GM19463 (cell line): ENCODE results near the gene F2RL3.

Experiments used
- ATAC-seq: cut with Tn5 transposase; IDR thresholded peaks from one replicate; pipeline ENCODE4 v1.9.1; 2021; ENCODE audit warnings: mild to moderate bottlenecking, moderate library complexity; ENCODE audit not compliant: unreplicated experiment

F2RL3 gene

GRCh38 chr19:16888629-16889365 lies at the start of gene F2RL3:
Gene F2RL3 (plus strand): TSS chr19:16888999. CDS start chr19:16889190, 191 bp downstream.
- no peak for ATAC-seq

DNA sequence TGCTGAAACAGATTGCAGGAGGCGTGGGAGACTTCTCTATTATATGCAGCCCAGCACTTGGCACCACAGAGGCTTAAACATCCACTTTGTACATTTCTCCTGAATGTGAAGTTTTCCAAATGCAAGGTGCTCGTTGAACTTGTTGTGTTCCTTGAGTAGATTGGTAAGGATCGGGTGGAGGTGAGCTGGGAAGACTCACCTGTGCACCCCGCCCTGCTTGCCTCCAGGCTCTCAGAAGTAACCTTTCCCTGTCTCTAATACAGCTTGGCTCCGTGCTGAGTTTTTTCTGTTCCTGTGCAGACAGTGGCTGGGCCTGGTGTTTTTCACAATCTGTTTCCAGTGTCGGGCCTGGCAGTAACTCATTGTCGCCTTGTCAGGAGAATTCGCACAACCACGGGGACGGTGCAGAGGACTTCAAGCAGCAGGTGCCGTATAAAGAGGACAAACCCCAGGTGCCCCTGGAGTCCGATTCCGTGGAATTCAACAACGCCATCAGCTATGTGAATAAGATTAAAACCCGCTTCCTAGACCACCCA lies 47.3 kb upstream of the F2RL3 start:
- ATAC-seq, result no peak

GRCh38 chr19:16846901-16847300 lies 41.9 kb upstream of the F2RL3 start:
- no peak for ATAC-seq

GRCh38 chr19:16847430-16847829 lies 41.4 kb upstream of the F2RL3 start:
- no peak for ATAC-seq

DNA sequence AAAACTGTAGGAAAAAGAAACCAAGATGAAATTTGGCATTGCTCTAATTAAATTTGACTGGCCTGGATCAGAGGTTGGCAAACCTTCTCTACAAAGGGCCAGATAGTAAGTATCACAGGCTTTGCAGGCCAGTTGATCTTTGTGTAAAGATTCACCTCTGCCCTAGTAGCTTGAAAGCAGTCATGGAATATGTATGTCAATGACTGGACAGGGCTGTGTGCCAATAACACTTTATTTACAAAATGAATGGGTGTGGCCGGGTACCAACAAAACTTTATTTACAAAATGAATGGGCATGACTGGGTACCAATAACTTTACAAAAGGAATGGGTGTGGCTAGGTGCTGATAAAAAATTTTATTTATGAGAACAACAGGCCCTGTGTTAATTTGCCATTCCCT lies 39.6 kb upstream of the F2RL3 start:
- ATAC-seq, result no peak

GRCh38 chr19:16850133-16850532 lies 38.7 kb upstream of the F2RL3 start:
- no peak for ATAC-seq

DNA sequence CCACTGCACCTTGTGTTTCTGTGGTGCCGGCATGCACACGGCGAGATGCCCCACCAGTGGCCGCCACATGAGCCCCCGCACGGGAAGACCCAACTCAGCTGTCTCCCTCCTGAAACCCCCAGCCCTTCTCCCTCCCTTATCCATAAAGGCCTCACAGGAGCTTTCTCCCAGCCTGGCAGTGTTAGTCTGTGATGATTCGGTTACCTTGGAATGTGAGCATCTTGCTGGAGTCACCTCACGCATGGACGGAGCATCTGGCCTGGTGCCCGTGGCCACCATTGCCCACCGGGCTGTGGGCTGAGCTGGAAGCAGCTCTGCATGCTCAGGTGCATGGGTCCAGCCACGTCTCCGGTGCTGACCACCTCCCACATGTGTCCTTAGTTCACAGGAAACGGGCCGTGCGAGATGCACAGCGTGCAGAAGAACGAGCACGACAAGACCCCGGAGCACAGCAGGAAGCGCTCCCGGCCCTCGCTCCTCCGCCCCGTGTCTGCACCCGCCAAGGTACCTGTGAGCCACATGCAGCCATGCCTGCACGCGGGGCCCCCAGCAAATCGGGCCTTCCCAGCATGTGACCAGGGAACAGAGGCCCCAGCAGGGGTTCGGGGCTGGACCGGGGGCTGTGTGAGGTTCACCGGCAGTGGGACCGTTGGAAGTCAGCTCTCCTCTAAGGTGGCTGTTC lies 37.6 kb upstream of the F2RL3 start:
- no peak for ATAC-seq

DNA sequence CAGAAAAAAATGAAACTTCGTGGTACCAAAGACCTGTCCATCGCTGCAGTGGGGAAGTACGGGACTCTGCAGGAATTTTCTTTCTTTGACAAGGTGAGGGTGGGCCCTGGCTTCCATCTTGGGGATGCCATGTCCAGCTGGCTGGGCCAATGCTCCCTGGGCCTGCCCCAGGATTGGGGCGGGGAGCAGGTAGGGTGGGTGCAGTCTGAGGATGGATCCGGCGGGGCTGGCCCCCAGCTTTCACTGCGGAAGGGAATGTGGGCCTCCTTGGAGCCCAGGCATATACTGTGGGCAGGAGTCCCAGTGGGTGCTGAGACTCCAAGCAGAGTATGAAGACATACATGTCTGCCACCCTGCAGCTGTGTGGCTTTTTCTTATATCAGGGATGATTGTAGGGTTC lies 35.7 kb upstream of the F2RL3 start:
- ATAC-seq, result no peak

DNA sequence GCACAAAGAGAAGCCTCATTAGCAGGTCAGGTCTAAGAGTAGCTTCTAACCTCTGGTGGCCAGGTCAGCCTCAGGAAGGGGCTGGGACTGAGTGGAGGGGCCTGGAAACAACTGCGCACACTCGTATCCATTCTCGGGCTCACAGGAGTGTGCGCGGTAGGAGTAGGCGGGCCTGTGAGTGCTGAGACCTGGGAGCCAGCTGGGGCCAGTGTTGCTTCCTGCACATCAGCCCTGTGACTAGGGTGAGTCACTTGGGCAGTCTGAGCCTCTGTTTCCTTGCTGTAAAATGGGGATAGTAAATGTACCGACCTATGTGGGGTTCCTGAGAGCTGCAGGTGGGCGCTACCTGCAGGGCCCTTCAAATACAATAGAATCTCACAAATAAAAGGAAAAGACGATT lies 32.7 kb upstream of the F2RL3 start:
- ATAC-seq, result no peak

DNA sequence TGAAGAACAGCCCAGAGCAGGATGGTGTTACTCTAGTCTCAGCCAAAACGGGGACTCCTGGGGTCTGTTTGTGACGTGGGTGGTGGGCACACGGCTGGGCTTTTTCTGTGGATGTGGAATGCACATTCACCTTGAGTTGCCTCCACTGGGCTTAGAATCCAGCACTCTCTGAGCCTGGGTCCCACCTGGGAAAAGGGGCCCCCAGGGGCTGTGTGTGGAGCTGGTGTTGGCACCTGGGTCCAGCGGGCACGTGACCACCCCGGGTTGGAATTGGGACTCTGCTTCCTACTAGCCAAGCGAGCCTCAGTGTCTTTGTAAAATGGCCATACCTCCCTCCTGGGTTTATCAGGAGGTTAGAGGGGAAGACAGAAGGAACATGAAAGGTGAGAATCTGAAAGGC lies 29.2 kb upstream of the F2RL3 start:
- no peak for ATAC-seq

- no peak for ATAC-seq
Observed at GRCh38 chr19:16860118-16860517, 28.7 kb upstream of the F2RL3 start.

- no peak for ATAC-seq
Observed at GRCh38 chr19:16861011-16861410, 27.8 kb upstream of the F2RL3 start.

- no peak for ATAC-seq
Observed at GRCh38 chr19:16861834-16862233, 27.0 kb upstream of the F2RL3 start.

DNA sequence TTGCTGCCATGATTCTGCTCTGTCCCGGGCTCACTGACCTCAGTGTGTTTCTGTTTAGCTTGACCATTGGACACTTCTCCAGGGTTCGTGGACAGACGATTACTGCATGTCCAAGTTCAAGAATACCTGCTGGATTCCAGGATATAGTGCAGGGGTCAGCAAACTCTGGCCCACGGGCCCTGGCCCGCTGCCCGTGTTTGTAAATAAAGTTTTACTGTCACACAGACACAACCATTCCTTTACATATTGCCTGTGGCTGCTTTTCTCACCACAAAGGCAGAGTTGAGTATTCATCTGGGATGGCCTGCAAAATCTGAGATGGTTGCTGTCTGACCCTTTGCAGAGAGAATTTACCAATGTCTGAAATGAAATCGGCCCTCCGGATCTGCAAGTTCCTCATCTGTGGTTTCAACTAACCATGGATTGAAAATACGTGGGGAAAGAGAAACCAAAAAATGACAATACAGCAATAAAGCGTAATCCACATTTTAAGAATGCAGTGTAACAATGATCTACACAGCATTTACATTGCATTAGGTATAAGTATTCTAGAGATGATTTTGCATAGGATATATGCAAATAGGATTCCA lies 25.9 kb upstream of the F2RL3 start:
- ATAC-seq, result no peak

- ATAC-seq, result no peak
Observed at GRCh38 chr19:16867211-16867610, 21.6 kb upstream of the F2RL3 start.

DNA sequence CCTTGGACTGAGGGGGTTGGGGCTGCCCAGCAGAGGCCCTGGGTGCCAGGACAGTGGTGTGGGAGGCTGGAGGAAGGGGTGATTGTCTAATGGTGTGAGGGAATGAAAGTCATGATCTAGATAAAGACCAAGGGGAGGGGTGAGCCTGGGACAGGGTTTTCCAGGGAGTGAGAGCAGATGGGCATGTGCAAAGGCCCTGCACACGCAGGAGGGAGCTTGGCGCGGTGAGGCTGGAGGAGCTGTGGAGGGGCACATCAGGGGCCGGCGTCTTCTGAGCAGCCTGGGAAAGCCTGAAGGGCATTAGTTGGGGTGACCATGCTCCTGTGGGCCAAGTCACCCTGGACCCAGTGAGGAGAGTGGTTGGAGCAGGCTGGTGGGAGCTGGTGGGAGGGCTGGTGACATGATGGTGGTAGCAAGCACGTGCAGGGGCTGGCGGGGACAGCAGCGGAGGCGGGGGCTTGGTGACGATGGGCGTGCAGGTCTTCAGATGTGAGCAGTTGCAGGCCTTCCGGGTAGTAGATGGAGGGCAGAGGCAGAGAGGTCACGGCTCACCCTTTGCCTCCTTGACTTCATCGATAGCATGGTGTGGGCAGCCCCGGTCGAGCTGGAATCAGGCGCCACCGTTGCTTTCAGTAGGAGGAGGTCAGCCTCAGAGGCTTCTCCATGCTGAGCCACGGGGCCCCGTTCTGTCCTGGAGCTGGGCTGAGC lies 20.2 kb upstream of the F2RL3 start:
- ATAC-seq, result no peak

DNA sequence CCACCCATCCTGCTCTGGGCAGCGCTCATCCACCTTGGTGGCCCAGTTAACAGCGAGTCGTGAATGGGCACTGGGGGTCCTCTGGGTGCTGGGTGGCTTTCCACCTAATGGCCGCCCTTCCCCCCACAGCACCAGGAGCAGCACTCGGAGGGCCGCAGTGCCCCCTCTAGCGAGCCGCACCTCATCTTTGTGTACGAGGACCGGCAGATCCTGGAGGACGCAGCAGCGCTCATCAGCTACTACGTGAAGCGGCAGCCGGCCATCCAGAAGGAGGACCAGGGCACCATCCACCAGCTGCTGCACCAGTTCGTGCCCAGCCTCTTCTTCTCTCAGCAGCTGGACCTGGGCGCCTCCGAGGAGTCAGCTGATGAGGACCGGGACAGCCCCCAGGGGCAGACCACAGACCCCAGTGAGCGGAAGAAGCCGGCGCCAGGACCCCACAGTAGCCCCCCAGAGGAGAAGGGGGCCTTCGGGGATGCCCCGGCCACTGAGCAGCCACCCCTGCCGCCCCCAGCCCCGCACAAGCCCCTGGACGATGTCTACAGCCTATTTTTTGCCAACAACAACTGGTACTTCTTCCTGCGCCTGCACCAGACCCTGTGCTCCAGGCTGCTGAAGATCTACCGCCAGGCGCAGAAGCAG lies 19.3 kb upstream of the F2RL3 start:
- ATAC-seq, result no peak

DNA sequence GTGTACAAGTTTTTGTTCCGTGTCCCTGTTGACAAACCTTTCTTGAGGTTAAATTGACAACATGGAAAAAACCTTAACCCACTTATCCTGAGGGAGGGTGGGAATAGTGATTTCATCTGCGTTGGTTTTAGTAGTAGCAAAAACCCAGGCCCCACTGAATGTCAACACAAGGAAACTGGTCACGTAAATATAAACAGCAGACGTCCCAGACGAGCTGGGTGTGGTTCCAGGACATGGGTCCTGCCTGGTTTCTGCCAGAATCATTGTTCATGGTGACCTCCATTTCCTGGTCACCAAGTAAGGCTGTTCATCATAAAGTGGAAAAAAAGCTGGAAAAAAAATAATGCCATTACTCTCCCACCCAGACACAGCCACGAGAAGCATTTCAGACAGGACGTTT lies 16.9 kb upstream of the F2RL3 start:
- no peak for ATAC-seq

DNA sequence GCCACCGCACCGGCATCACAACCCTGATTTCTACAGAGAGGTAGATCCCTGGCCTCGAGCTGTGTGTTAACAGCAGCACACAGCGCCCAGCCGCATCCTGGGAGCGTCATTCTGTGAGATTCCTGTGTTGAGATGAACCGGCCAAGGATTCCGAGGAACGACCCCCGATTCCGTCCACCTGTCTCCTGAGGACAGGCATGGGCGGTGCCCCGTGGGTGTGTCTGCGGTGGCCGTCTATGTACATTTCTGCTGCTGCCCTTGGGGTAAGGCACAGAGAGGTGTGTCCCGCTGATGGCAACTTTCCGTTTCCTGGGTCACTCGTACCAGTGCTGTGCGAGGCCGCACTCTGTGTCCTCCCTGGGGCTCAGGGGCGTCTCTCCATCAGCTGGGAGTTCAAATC lies 16.1 kb upstream of the F2RL3 start:
- no peak for ATAC-seq

- no peak for ATAC-seq
Observed at GRCh38 chr19:16873594-16873993, 15.2 kb upstream of the F2RL3 start.
